Peyer's patch (tissue), 4 donors: ENCODE measurements around the gene CIB1. TPM values are rescaled to one million over a fixed set of nuclear protein-coding genes. Genes with fewer than 3 reads are reported as not detected.

Source experiments
- DNase-seq, 3 donors: peaks; one replicate each; pipeline ENCODE4 v3.0.0-alpha.2; 2017 to 2019
- H3K27ac ChIP-seq, 4 donors: fragments of 200-600 bp; sonication (generic); one replicate each; pipeline ENCODE4 v1.5.1; 2016 to 2019
- H3K27me3 ChIP-seq, 2 donors: fragments of 200-600 bp; sonication (generic); one replicate each; pipeline ENCODE4 v1.5.1; 2019
- H3K36me3 ChIP-seq, 3 donors: fragments of 200-600 bp; sonication (generic); one replicate each; pipeline ENCODE4 v1.5.1; 2016 to 2019
- H3K4me1 ChIP-seq, 4 donors: fragments of 200-600 bp; sonication (generic); one replicate each; pipeline ENCODE4 v1.5.1; 2016 to 2019
- H3K4me3 ChIP-seq, 4 donors: fragments of 200-600 bp; sonication (generic); 1 replicate in 3 of 4; 2 replicates in 1 of 4; pipeline ENCODE4 v1.5.1; 2016 to 2019; ENCODE audit warnings: mild to moderate bottlenecking in 1 of 4
- H3K9me3 ChIP-seq, 4 donors: fragments of 200-600 bp; sonication (generic); one replicate each; pipeline ENCODE4 v1.5.1; 2016 to 2019; ENCODE audit warnings: mild to moderate bottlenecking in 1 of 4
- CTCF ChIP-seq, 6 experiments: fragments of 450-650 bp in 4 of 6; fragments of 200-600 bp in 2 of 6; sonication (generic) in 1 of 6; IDR thresholded peaks; one replicate each; pipeline ENCODE4 v1.5.1; 2017 to 2019; ENCODE audit warnings: antibody characterized with exemption in 6 of 6, mild to moderate bottlenecking in 3 of 6, moderate library complexity in 1 of 6
- POLR2A ChIP-seq, 2 donors: fragments of 450-650 bp; IDR thresholded peaks; one replicate each; pipeline ENCODE4 v1.5.1; 2017; ENCODE audit warnings: antibody characterized with exemption in 2 of 2, mild to moderate bottlenecking in 2 of 2, moderate library complexity in 2 of 2
- total RNA-seq, 4 donors: library from RNA; depleted of rRNA; stranded (reverse); fragments of >200 nt; gene quantifications; one replicate each; pipeline ENCODE4 v1.1.0, GENCODE V29; 2016

Gene CIB1
- total RNA-seq, 4 donors from 2014 or later, result 71.0 to 166 (median 130) TPM

DNA sequence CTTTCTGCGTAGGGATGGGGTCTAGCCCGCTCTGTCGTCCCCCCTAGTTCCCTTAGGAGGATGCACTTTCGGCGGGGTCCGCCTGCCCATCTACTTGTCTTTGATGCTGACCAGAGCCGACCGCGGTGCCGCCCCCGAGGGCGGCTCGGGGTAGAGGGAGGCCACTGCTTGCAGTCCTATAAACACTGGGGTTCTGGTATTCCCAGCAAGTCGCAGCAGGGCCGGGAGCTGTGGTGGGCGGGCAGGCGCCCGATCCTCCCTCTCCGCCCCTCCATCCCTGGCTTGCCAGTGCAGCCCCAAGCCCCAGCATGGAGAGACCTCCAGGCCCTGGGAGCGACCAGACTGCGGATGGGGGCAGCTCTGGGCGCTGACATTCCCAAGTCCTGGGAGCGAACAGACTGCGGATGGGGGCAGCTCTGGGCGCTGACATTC is 31.8 kb downstream of the CIB1 start:
- DNase-seq, result no peak
- Histone ChIP-seq H3K9me3 (no peaks in the 10 kb centered on the region), H3K4me1 (peaks cover 0 to 35% (median 11%) of the 10 kb centered on the region in 4 donors), H3K27ac (peak overlapping the region; percentile 84 to 94 (median 88)), H3K4me3 (peak overlapping the region; percentile 68 to 96 (median 86)), H3K36me3 (peaks cover 0 to 21% (median 0%) of the 10 kb centered on the region in 3 donors), H3K27me3 (no peaks in the 10 kb centered on the region)
- TF ChIP-seq POLR2A (IDR thresholded peaks at IDR 0.05) (no peak), CTCF (IDR thresholded peaks at IDR 0.05) (no peak)

- Histone ChIP-seq H3K4me1 (peaks cover 0 to 35% (median 11%) of the 10 kb centered on the region in 4 donors), H3K36me3 (peaks cover 0 to 16% (median 0%) of the 10 kb centered on the region in 3 donors), H3K9me3 (no peaks in the 10 kb centered on the region), H3K27me3 (no peaks in the 10 kb centered on the region), H3K27ac (peak within 1 kb of the TSS; percentile 84 to 94 (median 88)), H3K4me3 (peak within 1 kb of the TSS; percentile 68 to 96 (median 86))
- peak in 1 of 6 experiments; percentile 6 for TF ChIP-seq CTCF (IDR thresholded peaks at IDR 0.05)
- TF ChIP-seq POLR2A (IDR thresholded peaks at IDR 0.05), result peak; percentile 69 to 71
- peak; percentile 85 to 92 (median 90) for DNase-seq
Observed at GRCh38 chr15:90201130-90201943, 32.4 kb downstream of the CIB1 start, which contains the start of gene SEMA4B. SEMA4B (plus strand) TSS chr15:90201330; CDS start chr15:90201579, 249 bp downstream.

DNA sequence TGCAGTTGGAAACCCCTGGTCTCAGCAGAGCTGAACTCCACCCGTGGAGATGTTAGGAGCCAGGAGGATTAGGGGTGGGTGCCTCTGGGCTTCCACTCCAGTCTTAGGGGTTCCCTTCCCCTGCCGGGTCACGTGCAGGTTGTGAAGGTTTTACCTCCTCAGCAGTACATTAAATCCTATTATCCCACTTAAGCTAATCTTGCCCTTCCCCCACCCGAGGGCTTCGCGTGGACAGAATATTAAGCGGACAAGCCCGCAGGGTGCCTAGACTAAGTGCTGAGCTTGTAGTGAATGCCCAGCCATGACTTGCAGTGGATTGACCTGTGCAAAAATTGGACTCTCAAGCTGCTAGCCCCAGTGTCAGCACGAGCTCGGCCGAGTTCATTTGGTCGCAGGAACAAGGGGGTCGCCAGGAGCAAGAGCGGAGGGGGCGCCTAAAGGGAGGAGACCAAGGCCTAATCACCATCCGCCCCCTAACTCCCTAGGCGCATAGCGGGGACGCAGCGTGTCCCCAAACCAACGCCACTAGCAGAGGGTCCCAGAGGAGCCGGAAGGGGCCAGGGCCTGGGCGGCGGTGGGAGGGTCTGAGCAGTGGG is 33.1 kb downstream of the CIB1 start:
- peak overlapping the region; percentile 84 to 94 (median 88) for H3K27ac ChIP-seq
- TF ChIP-seq POLR2A (IDR thresholded peaks at IDR 0.05), result no peak
- TF ChIP-seq CTCF (IDR thresholded peaks at IDR 0.05), result no peak
- DNase-seq, result no peak
- peaks cover 0 to 9% (median 0%) of the 10 kb centered on the region in 3 donors for H3K36me3 ChIP-seq
- H3K27me3 ChIP-seq, result no peaks in the 10 kb centered on the region
- peaks cover 0 to 31% (median 11%) of the 10 kb centered on the region in 4 donors for H3K4me1 ChIP-seq
- H3K9me3 ChIP-seq, result no peaks in the 10 kb centered on the region
- H3K4me3 ChIP-seq, result peak overlapping the region; percentile 68 to 96 (median 86)

DNA sequence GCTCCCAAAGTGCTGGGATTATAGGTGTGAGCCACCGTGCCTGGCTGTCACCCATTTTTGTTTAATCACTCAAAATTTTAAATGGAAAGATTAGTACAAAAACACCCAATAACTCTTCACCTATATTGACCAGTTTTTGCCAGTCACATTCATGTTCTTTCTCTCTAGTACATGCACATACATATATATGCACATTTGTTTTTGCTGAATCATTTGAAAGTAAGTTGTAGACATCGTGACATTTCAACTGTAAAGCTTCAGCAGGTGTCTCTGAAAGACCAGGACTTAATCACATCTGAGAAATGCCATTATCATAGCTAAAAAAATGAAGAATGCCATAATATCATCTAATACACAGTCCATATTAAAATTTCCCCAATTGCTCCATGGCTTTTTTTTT is 39.1 kb downstream of the CIB1 start:
- Histone ChIP-seq H3K4me1 (peaks cover 3 to 43% (median 25%) of the 10 kb centered on the region in 4 donors), H3K27me3 (no peaks in the 10 kb centered on the region), H3K36me3 (no peaks in the 10 kb centered on the region), H3K4me3 (no peak overlapping the region), H3K27ac (no peak overlapping the region), H3K9me3 (no peaks in the 10 kb centered on the region)
- no peak for DNase-seq
- TF ChIP-seq POLR2A (IDR thresholded peaks at IDR 0.05), result no peak
- TF ChIP-seq CTCF (IDR thresholded peaks at IDR 0.05), result no peak

GRCh38 chr15:90192961-90193786 is 40.6 kb downstream of the CIB1 start:
- H3K4me3 ChIP-seq, result no peak overlapping the region
- no peak for DNase-seq
- H3K36me3 ChIP-seq, result no peaks in the 10 kb centered on the region
- H3K4me1 ChIP-seq, result peaks cover 3 to 58% (median 30%) of the 10 kb centered on the region in 4 donors
- peak overlapping the region; percentile 78 to 93 (median 88) for H3K27ac ChIP-seq
- TF ChIP-seq CTCF (IDR thresholded peaks at IDR 0.05) (no peak), POLR2A (IDR thresholded peaks at IDR 0.05) (no peak)
- H3K27me3 ChIP-seq, result no peaks in the 10 kb centered on the region
- H3K9me3 ChIP-seq, result no peaks in the 10 kb centered on the region
